Measurements from ENCODE around the gene DCAF16. TPM values are rescaled to one million over a fixed set of nuclear protein-coding genes. Genes with fewer than 3 reads are reported as not detected.

The DCAF16 gene
- total RNA-seq, 2 donors from 2014 or later = 15.4 to 21.2 TPM

- intact Hi-C loops (cut with DNase I) = no loop called here
- DNase-seq = no peak
- ATAC-seq = no peak
Measured at GRCh38 chr4:17760626-17761025, 49.9 kb downstream of the DCAF16 start.

- intact Hi-C loops (cut with DNase I) = no loop called here
- DNase-seq = no peak
- ATAC-seq = no peak
Measured at GRCh38 chr4:17758485-17758884, 52.1 kb downstream of the DCAF16 start.

DNA sequence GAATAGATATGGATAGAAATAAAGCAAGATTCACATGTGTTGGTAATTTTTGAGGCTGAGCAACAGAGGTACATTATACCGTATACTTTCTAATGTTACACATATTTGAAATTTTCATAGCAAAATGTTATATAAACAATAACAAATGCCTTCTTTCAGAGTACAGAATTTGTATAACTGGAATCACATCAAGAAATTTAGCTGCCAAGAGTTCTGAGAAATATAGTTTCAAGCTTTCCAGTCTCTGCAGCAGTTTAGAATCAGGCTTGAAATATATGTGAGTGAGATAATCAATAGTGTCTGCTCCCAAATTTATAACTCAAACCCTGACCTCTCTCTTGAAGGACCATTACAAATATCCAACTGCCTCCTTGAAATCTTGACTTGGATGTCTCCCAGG is 52.9 kb downstream of the DCAF16 start:
- DNase-seq = no peak
- intact Hi-C loops (cut with DNase I) = no loop called here
- ATAC-seq = no peak

GRCh38 chr4:17753646-17754045 is 56.9 kb downstream of the DCAF16 start:
- ATAC-seq (no peak), DNase-seq (no peak)
- intact Hi-C loops (cut with DNase I) = no loop called here

Other genes starting within 250 kb of the DCAF16 start
- gene LAP3, start 233.6 kb downstream of the DCAF16 start, total RNA-seq = 10 to 100 TPM; 60.6 to 76.8 TPM
- 10 to 100 TPM; 25.8 to 28.9 TPM for gene MED28, start 196.1 kb downstream of the DCAF16 start, total RNA-seq
- under 1 TPM in 1 of 2 donors, not detected in 1; 0.03 TPM for gene FAM184B, start 29.1 kb downstream of the DCAF16 start, total RNA-seq
- gene NCAPG, start 222 bp upstream of the DCAF16 start, total RNA-seq = 1 to 10 TPM in 1 of 2 donors, under 1 TPM in 1; 0.24 to 1.8 TPM
- 1 to 10 TPM; 7.5 to 8.1 TPM for gene LCORL, start 211.0 kb upstream of the DCAF16 start, total RNA-seq

All from left cardiac atrium (tissue), 4 donors.